NK-92 (cell line): Measurements from ENCODE around the gene LDLRAD3.
"Not testable (repeated sequence)": the region's sequence is repeated elsewhere in the genome, so short reads cannot be mapped to it uniquely, and the experiment has no call there.

Experiments used
- DNase-seq: peaks from one replicate; lab custom pipeline; 2025; ENCODE audit not compliant: unreplicated experiment; lab: John Stamatoyannopoulos, UW

The LDLRAD3 gene

DNA sequence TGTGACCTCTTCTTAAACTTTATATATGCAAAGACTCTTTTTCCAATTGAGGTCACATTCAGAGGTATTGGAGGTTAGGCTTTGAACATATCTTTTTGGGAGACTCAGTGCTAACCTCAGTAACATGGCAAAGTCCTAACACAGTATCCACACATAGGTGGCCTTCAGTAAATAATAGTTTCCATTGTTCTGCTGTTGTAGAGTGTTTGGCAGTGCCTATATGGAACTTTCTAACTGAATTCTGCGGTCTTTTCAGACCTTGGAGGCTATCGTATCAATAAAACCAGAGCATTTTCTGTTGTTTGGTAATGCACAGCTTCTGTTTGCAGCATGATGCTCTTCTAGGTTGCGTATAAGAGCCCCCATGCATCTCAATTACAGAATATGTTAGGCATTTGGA lies 47.0 kb downstream of the LDLRAD3 start:
- no peak for DNase-seq

- DNase-seq: no peak
Observed at GRCh38 chr11:35992548-35992947, 48.7 kb downstream of the LDLRAD3 start.

DNA sequence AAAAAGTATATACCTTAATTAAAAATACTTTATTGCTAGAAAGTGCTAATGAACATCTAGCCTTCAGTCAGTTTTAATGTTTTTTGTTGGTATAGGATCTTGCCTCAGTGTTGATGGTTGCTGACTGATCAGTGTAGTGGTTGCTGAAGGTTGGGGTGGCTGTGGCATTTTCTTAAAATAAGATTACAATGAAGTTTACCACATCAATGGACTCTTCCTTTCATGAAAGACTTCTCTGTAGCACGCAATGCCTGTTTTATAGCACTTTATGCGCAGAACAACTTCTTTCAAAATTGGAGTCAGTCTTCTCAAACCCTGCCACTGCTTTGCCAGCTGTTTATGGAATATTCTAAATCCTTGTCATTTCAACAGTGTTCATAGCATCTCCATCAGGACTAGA lies 50.6 kb downstream of the LDLRAD3 start:
- no peak for DNase-seq

- no peak for DNase-seq
Observed at GRCh38 chr11:35995681-35996271, 51.9 kb downstream of the LDLRAD3 start.

GRCh38 chr11:35997902-35998520 lies 54.1 kb downstream of the LDLRAD3 start:
- no peak for DNase-seq

DNA sequence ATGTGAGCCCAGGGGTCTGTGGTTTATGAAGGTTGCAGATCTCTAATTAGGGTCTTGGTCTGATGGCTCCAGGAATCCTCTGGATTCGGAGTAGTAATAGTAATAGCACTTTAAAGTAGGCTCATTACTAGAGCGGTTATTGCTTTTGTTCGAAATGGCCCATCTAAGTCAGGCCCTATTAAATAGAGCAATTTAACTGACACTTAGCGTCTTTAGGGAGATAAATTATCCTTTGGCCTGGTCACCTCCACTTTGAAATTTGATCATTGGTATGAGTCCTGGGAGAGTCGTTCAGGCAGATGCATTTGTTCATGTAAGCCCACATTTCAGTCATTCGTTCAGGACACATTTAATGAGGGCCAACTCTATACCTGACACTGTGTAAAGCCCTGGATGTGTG lies 54.8 kb downstream of the LDLRAD3 start:
- DNase-seq: no peak

- DNase-seq: no peak
Observed at GRCh38 chr11:36000616-36001190, 56.8 kb downstream of the LDLRAD3 start.

DNA sequence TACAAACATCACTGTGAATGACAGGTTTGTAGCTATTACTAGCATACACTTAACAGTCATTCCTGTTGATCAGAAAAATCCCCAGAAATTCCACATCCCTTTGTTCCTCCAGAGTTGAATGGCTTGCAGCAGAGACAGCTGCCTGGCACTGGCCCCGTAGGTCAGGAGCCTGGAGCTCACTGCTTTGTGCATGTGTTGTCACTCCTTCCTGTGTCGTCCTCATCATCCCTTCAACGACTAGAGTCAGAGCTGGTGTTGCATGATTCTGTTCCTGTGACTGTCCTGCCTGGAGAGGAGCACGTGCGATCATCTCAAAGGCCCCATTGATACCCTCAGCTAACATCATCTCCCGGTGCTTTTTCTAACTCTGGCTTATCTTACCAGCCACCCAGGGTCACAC lies 58.3 kb downstream of the LDLRAD3 start:
- DNase-seq: no peak

- no peak for DNase-seq
Observed at GRCh38 chr11:36002796-36003195, 58.9 kb downstream of the LDLRAD3 start.

DNA sequence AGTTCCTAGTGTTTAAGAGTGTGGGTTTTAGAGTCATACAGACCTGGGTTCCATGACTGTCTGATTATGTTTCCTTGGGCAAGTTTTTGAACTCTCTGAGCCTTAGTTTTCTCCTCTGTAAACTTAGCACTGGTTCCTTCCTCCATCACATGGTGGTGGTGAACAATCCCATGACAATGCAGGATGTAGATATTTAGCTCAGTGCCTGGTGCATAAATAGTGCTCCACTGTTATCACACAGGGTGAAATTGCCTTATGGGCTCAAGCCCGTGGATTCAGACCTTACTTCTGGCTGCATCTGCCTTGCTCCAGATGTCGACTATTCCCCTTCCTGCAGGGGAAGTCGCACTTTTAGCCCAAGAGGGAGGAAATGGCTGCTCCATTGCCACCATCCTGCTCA lies 62.7 kb downstream of the LDLRAD3 start:
- DNase-seq: no peak

DNA sequence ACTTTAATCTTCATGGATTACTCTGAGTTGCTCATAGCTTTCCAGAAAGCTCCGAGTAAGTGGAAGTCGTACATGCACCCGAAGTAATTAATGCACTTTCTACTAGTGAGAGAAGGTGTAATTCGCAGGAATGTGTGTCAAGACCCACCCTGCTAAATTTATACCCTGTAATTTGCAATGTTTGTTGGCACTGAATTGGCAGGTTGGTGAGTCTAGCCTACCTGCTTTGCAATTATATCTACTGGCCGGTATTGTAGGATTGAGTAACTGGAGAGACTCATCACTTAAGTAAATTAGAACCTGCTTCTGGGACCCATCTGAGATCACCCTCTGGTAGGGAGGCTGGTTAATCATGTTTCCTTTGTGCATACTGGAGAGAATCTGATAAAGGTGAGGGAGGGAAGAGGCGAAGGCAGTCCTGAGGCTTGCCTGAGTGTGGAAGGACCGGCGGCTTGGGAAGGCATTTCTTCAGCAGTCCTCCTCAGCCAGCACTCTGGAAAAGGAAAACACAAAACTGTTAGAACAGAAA lies 63.3 kb downstream of the LDLRAD3 start:
- DNase-seq: no peak

DNA sequence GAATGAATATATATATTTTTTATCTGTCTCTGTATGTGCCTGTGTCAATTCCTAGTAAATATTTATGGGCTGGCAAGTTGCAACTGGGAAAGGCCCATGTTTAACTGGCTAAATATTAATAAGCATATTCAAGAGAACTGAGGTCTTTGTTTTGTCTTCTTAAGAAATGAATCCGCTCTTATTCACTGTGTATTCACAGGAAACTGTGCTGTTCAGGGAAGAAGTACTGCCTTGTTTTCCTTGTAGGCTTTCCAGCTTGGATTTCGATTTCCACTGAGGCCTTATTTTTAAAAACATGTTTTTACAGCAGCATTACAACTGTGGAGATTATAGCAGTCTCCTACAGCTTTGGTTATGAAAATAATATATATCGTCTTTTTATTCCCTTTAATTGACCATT lies 64.7 kb downstream of the LDLRAD3 start:
- DNase-seq: no peak

- DNase-seq: no peak
Observed at GRCh38 chr11:36009473-36009872, 65.6 kb downstream of the LDLRAD3 start.

- DNase-seq: no peak
Observed at GRCh38 chr11:36010010-36010740, 66.3 kb downstream of the LDLRAD3 start.

DNA sequence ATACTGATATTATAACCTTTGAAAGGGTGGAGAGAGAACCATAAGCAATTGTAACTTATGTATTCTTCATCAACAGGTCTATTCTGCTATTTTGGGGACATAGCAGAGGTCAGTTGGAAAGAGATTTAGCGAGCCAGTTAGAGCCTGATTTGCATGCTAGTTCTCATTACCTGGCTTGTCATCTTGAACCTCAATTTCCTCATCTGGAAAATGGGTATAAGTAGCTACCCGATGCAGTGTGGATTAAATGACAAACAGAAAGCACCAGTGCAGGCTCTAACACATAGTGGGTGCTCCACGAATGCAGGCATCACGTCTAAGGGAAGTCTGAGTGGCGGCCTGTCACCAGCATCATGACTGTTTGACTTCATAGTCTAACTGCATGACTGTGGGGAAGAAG lies 67.7 kb downstream of the LDLRAD3 start:
- no peak for DNase-seq

- no peak for DNase-seq
Observed at GRCh38 chr11:36012455-36012854, 68.6 kb downstream of the LDLRAD3 start.

- DNase-seq: no peak
Observed at GRCh38 chr11:36012979-36013378, 69.1 kb downstream of the LDLRAD3 start.

GRCh38 chr11:36013446-36013845 lies 69.6 kb downstream of the LDLRAD3 start:
- not testable (repeated sequence) for DNase-seq

GRCh38 chr11:36013950-36014897 lies 70.4 kb downstream of the LDLRAD3 start:
- DNase-seq: no peak

DNA sequence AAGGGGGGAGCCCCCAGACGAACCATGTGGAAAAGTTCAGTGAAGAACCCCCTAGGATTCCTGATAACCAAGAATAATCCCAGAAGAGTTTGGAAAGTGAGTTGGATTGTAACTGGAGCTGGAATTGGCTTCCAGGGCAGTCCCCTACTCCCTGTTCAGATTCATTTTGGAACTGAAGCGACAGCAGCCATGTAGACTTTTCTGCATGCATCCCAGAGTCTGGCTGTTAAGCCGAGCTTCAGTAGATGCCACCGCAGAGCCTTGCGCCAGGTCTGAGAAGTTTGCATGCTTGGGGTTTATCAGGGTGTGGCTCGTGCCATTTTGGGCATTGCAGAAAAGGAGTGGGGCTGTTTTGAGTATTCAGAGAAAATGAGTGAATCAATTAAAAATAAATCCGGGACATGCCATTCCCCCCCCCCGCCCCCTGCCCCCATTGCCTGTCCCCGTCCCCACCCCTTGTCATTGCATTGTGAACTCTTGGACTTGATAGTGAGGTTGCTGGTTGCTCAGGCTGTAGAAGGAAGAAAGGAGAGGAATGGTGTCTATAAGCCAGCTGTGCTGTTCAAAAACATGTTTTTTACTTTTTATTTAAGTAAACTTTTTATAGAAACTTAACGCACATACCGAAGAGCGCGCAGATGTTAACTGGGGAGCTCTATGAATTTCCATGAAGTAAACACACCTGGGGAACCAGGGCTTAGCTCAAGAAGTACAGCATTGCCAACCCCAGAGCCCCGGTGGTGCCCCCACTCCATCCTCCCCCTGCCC lies 71.2 kb downstream of the LDLRAD3 start:
- DNase-seq: no peak
